RWPE2 (cell line): ENCODE measurements around the gene PTPRD.
A peak's percentile ranks its signal among the peaks of the same experiment; 100 is the strongest.

Source experiments
- ATAC-seq: fragments of 200-7000 bp; cut with Tn5 transposase; 3 replicates; pipeline ENCODE4 v1.9.1; 2021; ENCODE audit warnings: low read depth
- DNase-seq: peaks from one replicate; pipeline ENCODE4 v3.0.0-alpha.2; 2020; ENCODE audit warnings: low spot score
- H3K27ac ChIP-seq: fragments of 450-650 bp; 2 replicates; pipeline ENCODE4 v1.5.1; 2017; ENCODE audit warnings: mild to moderate bottlenecking; ENCODE audit not compliant: poor library complexity, severe bottlenecking
- H3K27me3 ChIP-seq: fragments of 250-450 bp; sonication (Bioruptor Pico); 2 replicates; pipeline ENCODE4 v1.5.1; 2021; ENCODE audit warnings: mild to moderate bottlenecking, moderate library complexity; ENCODE audit not compliant: insufficient read depth, poor library complexity, severe bottlenecking
- H3K36me3 ChIP-seq: fragments of 250-450 bp; sonication (Bioruptor Pico); 2 replicates; pipeline ENCODE4 v1.5.1; 2020; ENCODE audit warnings: low read depth, mild to moderate bottlenecking, moderate library complexity
- H3K4me1 ChIP-seq: fragments of 250-450 bp; sonication (Bioruptor Pico); 2 replicates; pipeline ENCODE4 v1.5.1; 2021; ENCODE audit warnings: mild to moderate bottlenecking, moderate library complexity; ENCODE audit not compliant: insufficient read depth, poor library complexity, severe bottlenecking
- H3K4me3 ChIP-seq: fragments of 250-450 bp; sonication (Bioruptor Pico); 2 replicates; pipeline ENCODE4 v1.5.1; 2021; ENCODE audit warnings: mild to moderate bottlenecking, moderate library complexity; ENCODE audit not compliant: severe bottlenecking
- H3K9me3 ChIP-seq: fragments of 250-450 bp; sonication (Bioruptor Pico); 2 replicates; pipeline ENCODE4 v1.5.1; 2021; ENCODE audit warnings: mild to moderate bottlenecking, moderate library complexity; ENCODE audit not compliant: severe bottlenecking
- TF ChIP-seq, protein P1 (sequence below): fragments of 450-650 bp; IDR thresholded peaks from one replicate; pipeline ENCODE4 v1.5.1; 2017; ENCODE audit warnings: mild to moderate bottlenecking, moderate library complexity; ENCODE audit not compliant: poor library complexity, severe bottlenecking

PTPRD gene

GRCh38 chr9:10250219-10250618 is 362.6 kb downstream of the PTPRD start:
- Histone ChIP-seq H3K9me3 (no peaks in the 10 kb centered on the region), H3K4me3 (no peak overlapping the region), H3K36me3 (no peaks in the 10 kb centered on the region), H3K27ac (no peak overlapping the region), H3K27me3 (no peaks in the 10 kb centered on the region), H3K4me1 (peaks cover 21% of the 10 kb centered on the region)
- ATAC-seq (no peak; the same call in 2 of the 3 replicates), DNase-seq (no peak)
- TF ChIP-seq, protein P1, sequence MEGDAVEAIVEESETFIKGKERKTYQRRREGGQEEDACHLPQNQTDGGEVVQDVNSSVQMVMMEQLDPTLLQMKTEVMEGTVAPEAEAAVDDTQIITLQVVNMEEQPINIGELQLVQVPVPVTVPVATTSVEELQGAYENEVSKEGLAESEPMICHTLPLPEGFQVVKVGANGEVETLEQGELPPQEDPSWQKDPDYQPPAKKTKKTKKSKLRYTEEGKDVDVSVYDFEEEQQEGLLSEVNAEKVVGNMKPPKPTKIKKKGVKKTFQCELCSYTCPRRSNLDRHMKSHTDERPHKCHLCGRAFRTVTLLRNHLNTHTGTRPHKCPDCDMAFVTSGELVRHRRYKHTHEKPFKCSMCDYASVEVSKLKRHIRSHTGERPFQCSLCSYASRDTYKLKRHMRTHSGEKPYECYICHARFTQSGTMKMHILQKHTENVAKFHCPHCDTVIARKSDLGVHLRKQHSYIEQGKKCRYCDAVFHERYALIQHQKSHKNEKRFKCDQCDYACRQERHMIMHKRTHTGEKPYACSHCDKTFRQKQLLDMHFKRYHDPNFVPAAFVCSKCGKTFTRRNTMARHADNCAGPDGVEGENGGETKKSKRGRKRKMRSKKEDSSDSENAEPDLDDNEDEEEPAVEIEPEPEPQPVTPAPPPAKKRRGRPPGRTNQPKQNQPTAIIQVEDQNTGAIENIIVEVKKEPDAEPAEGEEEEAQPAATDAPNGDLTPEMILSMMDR = no peak

GRCh38 chr9:10248890-10249289 is 363.9 kb downstream of the PTPRD start:
- Histone ChIP-seq H3K4me1 (peaks cover 21% of the 10 kb centered on the region), H3K27ac (no peak overlapping the region), H3K36me3 (no peaks in the 10 kb centered on the region), H3K4me3 (no peak overlapping the region), H3K9me3 (no peaks in the 10 kb centered on the region), H3K27me3 (no peaks in the 10 kb centered on the region)
- ATAC-seq = no peak
- TF ChIP-seq, protein P1 = no peak
- no peak for DNase-seq

GRCh38 chr9:10242255-10242654 is 370.5 kb downstream of the PTPRD start:
- Histone ChIP-seq H3K4me1 (no peaks in the 10 kb centered on the region), H3K27ac (no peak overlapping the region), H3K4me3 (no peak overlapping the region), H3K36me3 (no peaks in the 10 kb centered on the region), H3K9me3 (no peaks in the 10 kb centered on the region), H3K27me3 (no peaks in the 10 kb centered on the region)
- TF ChIP-seq, protein P1 = no peak
- no peak for DNase-seq
- peak; percentile 75 for ATAC-seq

DNA sequence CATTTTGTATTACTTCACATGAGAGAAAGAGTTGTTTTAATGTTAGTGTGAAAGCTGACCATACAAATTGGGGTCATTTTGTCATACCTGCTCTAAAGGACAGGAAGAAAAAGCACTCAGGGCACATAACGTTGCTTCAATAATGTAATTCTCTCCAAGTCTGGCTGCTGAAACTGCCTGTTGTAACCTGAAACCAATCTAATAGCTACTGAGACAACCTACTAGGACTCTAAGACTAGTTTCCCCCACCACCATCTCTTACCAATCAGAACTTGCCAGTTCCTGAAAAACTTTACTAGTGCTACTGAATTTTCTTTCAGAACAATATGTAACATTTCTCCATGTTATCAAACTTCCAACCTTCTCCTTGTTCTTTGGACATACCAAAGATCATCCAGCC is 374.7 kb downstream of the PTPRD start:
- Histone ChIP-seq H3K4me1 (no peaks in the 10 kb centered on the region), H3K27me3 (no peaks in the 10 kb centered on the region), H3K4me3 (no peak overlapping the region), H3K27ac (no peak overlapping the region), H3K36me3 (no peaks in the 10 kb centered on the region), H3K9me3 (no peaks in the 10 kb centered on the region)
- DNase-seq = no peak
- ATAC-seq = no peak
- TF ChIP-seq, protein P1 = no peak

DNA sequence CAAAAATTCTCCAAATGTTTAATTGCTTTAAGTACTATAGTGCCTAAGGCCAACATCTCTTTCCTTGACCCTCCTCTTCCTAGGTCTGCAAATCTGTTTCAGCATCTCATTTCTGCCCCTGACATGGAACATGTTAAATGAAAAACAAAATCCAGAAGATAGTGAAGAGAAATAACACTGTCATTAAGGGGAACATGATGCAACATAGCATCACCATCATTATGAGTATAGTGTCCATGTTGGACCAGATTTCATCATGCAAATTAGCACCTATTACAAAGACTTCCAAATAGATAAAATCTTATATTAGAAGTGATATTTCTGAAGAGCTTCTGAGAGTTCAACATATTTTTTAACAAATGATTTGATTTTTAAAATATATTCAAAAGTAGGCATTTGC is 375.2 kb downstream of the PTPRD start:
- Histone ChIP-seq H3K4me3 (no peak overlapping the region), H3K4me1 (no peaks in the 10 kb centered on the region), H3K27ac (no peak overlapping the region), H3K27me3 (no peaks in the 10 kb centered on the region), H3K36me3 (no peaks in the 10 kb centered on the region), H3K9me3 (no peaks in the 10 kb centered on the region)
- TF ChIP-seq, protein P1 = no peak
- no peak for ATAC-seq
- no peak for DNase-seq
